NB4 (cell line): ENCODE results near the gene TSHZ2.

Experiments used
- CTCF ChIP-seq: IDR thresholded peaks from one replicate; pipeline ENCODE4 v1.5.1; 2012; ENCODE audit warnings: low read depth, low read length
- MAX ChIP-seq: IDR thresholded peaks from 2 replicates; pipeline ENCODE4 v1.6.1; 2011; ENCODE audit warnings: low read depth, low read length
- POLR2A ChIP-seq: IDR thresholded peaks from 2 replicates; pipeline ENCODE4 v1.6.1; 2011; ENCODE audit warnings: mild to moderate bottlenecking; ENCODE audit not compliant: insufficient read length; ENCODE audit errors: extremely low read depth

- TF ChIP-seq CTCF (no peak), MAX (no peak), POLR2A (no peak)
Measured at GRCh38 chr20:53077373-53078205, 105.4 kb downstream of the TSHZ2 start.
